ENCODE measurements around the gene ORMDL1. TPM values are rescaled to one million over a fixed set of nuclear protein-coding genes. Genes with fewer than 3 reads are reported as not detected.
"Not testable (repeated sequence)": the region's sequence is repeated elsewhere in the genome, so short reads cannot be mapped to it uniquely, and the experiment has no call there.

The ORMDL1 gene
- total and polyA plus RNA-seq, 4 donors, result 22.1 to 64.9 (median 34.2) TPM

GRCh38 chr2:189762229-189762550 is 21.9 kb downstream of the ORMDL1 start:
- Histone ChIP-seq H3K9ac (ENCODE audit: low read depth in 1 of 2, low read length in 2 of 2) (peak overlapping the region; percentile 89 to 97), H3K4me1 (ENCODE audit: control insufficient read depth in 4 of 4, insufficient read depth in 4 of 4, low read length in 3 of 4) (peaks cover 0 to 17% (median 15%) of the 10 kb centered on the region in 4 donors), H3K4me3 (ENCODE audit: low read depth in 1 of 3, low read length in 3 of 3) (peak overlapping the region; percentile 72 to 99 (median 98)), H3K27ac (ENCODE audit: low read depth in 1 of 2, low read length in 2 of 2) (peak overlapping the region; percentile 92 to 95), H3K9me3 (ENCODE audit: control insufficient read depth in 4 of 4, low read length in 3 of 4) (no peaks in the 10 kb centered on the region), H3K27me3 (ENCODE audit: control insufficient read depth in 4 of 4, insufficient read depth in 4 of 4, low read length in 3 of 4) (no peaks in the 10 kb centered on the region), H3K36me3 (ENCODE audit: control insufficient read depth in 4 of 4, insufficient read depth in 3 of 4, low read depth in 1 of 4, low read length in 3 of 4) (peaks cover 0 to 8% (median 0%) of the 10 kb centered on the region in 4 donors)
- TF ChIP-seq NR2F2 (IDR thresholded peaks at IDR 0.05) (no peak), CTCF (IDR thresholded peaks at IDR 0.05; ENCODE audit: low read depth, low read length, missing input control) (no peak), EGR1 (IDR thresholded peaks at IDR 0.05; ENCODE audit: low read depth in 2 of 2) (no peak), SP1 (IDR thresholded peaks at IDR 0.05) (no peak), MAX (IDR thresholded peaks at IDR 0.05) (no peak), RXRA (IDR thresholded peaks at IDR 0.05) (no peak)
- DNase-seq (ENCODE audit: low spot score), result no peak
- WGBS, result under 1% methylated on average over 7 of the region's 7 CpGs

- H3K4me3 ChIP-seq (ENCODE audit: low read depth in 1 of 3, low read length in 3 of 3); H3K36me3 ChIP-seq (ENCODE audit: control insufficient read depth in 4 of 4, insufficient read depth in 3 of 4, low read depth in 1 of 4, low read length in 3 of 4); H3K27me3 ChIP-seq (ENCODE audit: control insufficient read depth in 4 of 4, insufficient read depth in 4 of 4, low read length in 3 of 4); H3K9me3 ChIP-seq (ENCODE audit: control insufficient read depth in 4 of 4, low read length in 3 of 4); H3K27ac ChIP-seq (ENCODE audit: low read depth in 1 of 2, low read length in 2 of 2); H3K9ac ChIP-seq (ENCODE audit: low read depth in 1 of 2, low read length in 2 of 2); DNase-seq (ENCODE audit: low spot score): not testable (repeated sequence)
- H3K4me1 ChIP-seq (ENCODE audit: control insufficient read depth in 4 of 4, insufficient read depth in 4 of 4, low read length in 3 of 4), result peaks cover 0 to 17% (median 15%) of the 10 kb centered on the region in 4 donors
- WGBS, result 99% methylated on average over 17 of the region's 19 CpGs
Observed at GRCh38 chr2:189760154-189760553, 24.0 kb downstream of the ORMDL1 start.

GRCh38 chr2:189756311-189756952 is 27.7 kb downstream of the ORMDL1 start:
- no peak for DNase-seq (ENCODE audit: low spot score)
- peaks cover 0 to 22% (median 10%) of the 10 kb centered on the region in 4 donors for H3K36me3 ChIP-seq (ENCODE audit: control insufficient read depth in 4 of 4, insufficient read depth in 3 of 4, low read depth in 1 of 4, low read length in 3 of 4)
- WGBS, result 59% methylated on average over 2 of the region's 2 CpGs
- TF ChIP-seq TAF1 (conservative IDR thresholded peaks at IDR 0.05) (no peak), FOXA1 (IDR thresholded peaks at IDR 0.05) (no peak), SP1 (IDR thresholded peaks at IDR 0.05) (no peak), RXRA (IDR thresholded peaks at IDR 0.05) (no peak), YY1 (IDR thresholded peaks at IDR 0.05) (no peak), RAD21 (IDR thresholded peaks at IDR 0.05) (no peak), HNF4A (conservative IDR thresholded peaks at IDR 0.05) (no peak), HNF4G (IDR thresholded peaks at IDR 0.05) (no peak), MAX (IDR thresholded peaks at IDR 0.05) (no peak), NR2F2 (IDR thresholded peaks at IDR 0.05) (no peak), FOXA2 (IDR thresholded peaks at IDR 0.05) (no peak), REST (IDR thresholded peaks at IDR 0.05) (no peak), GABPA (IDR thresholded peaks at IDR 0.05 in 1 of 2, conservative IDR thresholded peaks at IDR 0.05 in 1 of 2) (no peak), ATF3 (IDR thresholded peaks at IDR 0.05) (no peak), EGR1 (IDR thresholded peaks at IDR 0.05; ENCODE audit: low read depth in 2 of 2) (no peak), JUND (IDR thresholded peaks at IDR 0.05) (no peak), CTCF (IDR thresholded peaks at IDR 0.05; ENCODE audit: low read depth, low read length, missing input control) (no peak)

More at GRCh38 chr2:189756311-189756952, 27.7 kb downstream of the ORMDL1 start:
- peaks cover 0 to 2% (median 0%) of the 10 kb centered on the region in 4 donors for H3K4me1 ChIP-seq (ENCODE audit: control insufficient read depth in 4 of 4, insufficient read depth in 4 of 4, low read length in 3 of 4)
- H3K27me3 ChIP-seq (ENCODE audit: control insufficient read depth in 4 of 4, insufficient read depth in 4 of 4, low read length in 3 of 4), result no peaks in the 10 kb centered on the region
- no peaks in the 10 kb centered on the region for H3K9me3 ChIP-seq (ENCODE audit: control insufficient read depth in 4 of 4, low read length in 3 of 4)
- H3K9ac ChIP-seq (ENCODE audit: low read depth in 1 of 2, low read length in 2 of 2), result no peak overlapping the region
- H3K27ac ChIP-seq (ENCODE audit: low read depth in 1 of 2, low read length in 2 of 2), result no peak overlapping the region
- H3K4me3 ChIP-seq (ENCODE audit: low read depth in 1 of 3, low read length in 3 of 3), result no peak overlapping the region
